ENCODE data around the gene PPFIA1. TPM values are rescaled to one million over a fixed set of nuclear protein-coding genes. Genes with fewer than 3 reads are reported as not detected.

Gene PPFIA1
- polyA plus RNA-seq, 1 of the 3 experiments (the other 2 are of a cell fraction) = 37.4 TPM

- POLR2A ChIA-PET = no interaction called here
Measured at GRCh38 chr11:70338594-70338993, 68.1 kb downstream of the PPFIA1 start.

More at GRCh38 chr11:70338594-70338993, 68.1 kb downstream of the PPFIA1 start:
- Histone ChIP-seq H4K20me1 (ENCODE audit: insufficient read depth) (no peaks in the 10 kb centered on the region), H3K27me3 (ENCODE audit: insufficient read depth) (no peaks in the 10 kb centered on the region), H3K9ac (no peak overlapping the region), H3K4me1 (ENCODE audit: control insufficient read depth in 1 of 2, insufficient read depth in 2 of 2, low read depth in 1 of 2, low read length in 1 of 2) (no peaks in the 10 kb centered on the region), H3K36me3 (replicated peaks in 1 of 2; ENCODE audit: control insufficient read depth in 1 of 2, insufficient read depth in 2 of 2, low read length in 1 of 2) (peaks cover 50 to 53% of the 10 kb centered on the region in 2 experiments), H3K79me2 (ENCODE audit: insufficient read depth) (no peaks in the 10 kb centered on the region), H3K4me2 (no peak overlapping the region), H3K4me3 (ENCODE audit: low read depth in 2 of 2, low read length in 1 of 2) (no peak overlapping the region; a peak in 1 of 4 replicates), H3K27ac (ENCODE audit: low read depth in 2 of 2, low read length in 1 of 2) (no peak overlapping the region), H3K9me2 (no peaks in the 10 kb centered on the region), H2AFZ (ENCODE audit: low read depth) (no peak overlapping the region), H3F3A (replicated peaks; ENCODE audit: insufficient read depth) (no peaks in the 10 kb centered on the region), H3K9me3 (no peaks in the 10 kb centered on the region)
- no peak for DNase-seq
- 86% methylated on average over 4 of the region's 4 CpGs for WGBS (ENCODE audit: low lambda C conversion rate)
- TF ChIP-seq TAF1 (IDR thresholded peaks at IDR 0.05; ENCODE audit: borderline replicate concordance, low read depth, low read length) = no peak
- TF ChIP-seq EP300 (IDR thresholded peaks at IDR 0.05; ENCODE audit: borderline replicate concordance in 1 of 2, low read depth in 1 of 2, low read length in 1 of 2) = no peak
- TF ChIP-seq PBX3 (IDR thresholded peaks at IDR 0.05) = no peak
- no peak for TF ChIP-seq TCF12 (IDR thresholded peaks at IDR 0.05)
- no peak for TF ChIP-seq TEAD4 (IDR thresholded peaks at IDR 0.05; ENCODE audit: borderline replicate concordance, insufficient read depth)
- TF ChIP-seq RCOR1 (IDR thresholded peaks at IDR 0.05; ENCODE audit: low read length) = no peak
- TF ChIP-seq MXI1 (IDR thresholded peaks at IDR 0.05; ENCODE audit: low read depth, low read length) = no peak
- TF ChIP-seq MAX (IDR thresholded peaks at IDR 0.05; ENCODE audit: low read depth) = no peak
- no peak for TF ChIP-seq ELF1 (IDR thresholded peaks at IDR 0.05)
- no peak for TF ChIP-seq JUND (IDR thresholded peaks at IDR 0.05)
- no peak for TF ChIP-seq ZBTB33 (IDR thresholded peaks at IDR 0.05; ENCODE audit: borderline replicate concordance, low read depth)
- TF ChIP-seq YY1 (IDR thresholded peaks at IDR 0.05; ENCODE audit: low read depth) = no peak
- TF ChIP-seq RFX5 (IDR thresholded peaks at IDR 0.05; ENCODE audit: low read length) = no peak
- TF ChIP-seq NRF1 (IDR thresholded peaks at IDR 0.05; ENCODE audit: low read depth, low read length) = no peak
- no peak for TF ChIP-seq RAD21 (IDR thresholded peaks at IDR 0.05; ENCODE audit: low read length)
- TF ChIP-seq FOSL2 (IDR thresholded peaks at IDR 0.05; ENCODE audit: borderline replicate concordance, low read depth) = no peak
- TF ChIP-seq POLR2AphosphoS5 (IDR thresholded peaks at IDR 0.05; ENCODE audit: low read depth, low read length) = no peak
- no peak for TF ChIP-seq GATA2 (CRISPR knock-in tag; IDR thresholded peaks at IDR 0.05)
- no peak for TF ChIP-seq CTCF (IDR thresholded peaks at IDR 0.05)
- CTCF ChIA-PET = no interaction called here
